ENCODE data around the gene CCDC197. TPM values are rescaled to one million over a fixed set of nuclear protein-coding genes. Genes with fewer than 3 reads are reported as not detected.

Gene CCDC197
- total and polyA plus RNA-seq, 8 donors: not detected

DNA sequence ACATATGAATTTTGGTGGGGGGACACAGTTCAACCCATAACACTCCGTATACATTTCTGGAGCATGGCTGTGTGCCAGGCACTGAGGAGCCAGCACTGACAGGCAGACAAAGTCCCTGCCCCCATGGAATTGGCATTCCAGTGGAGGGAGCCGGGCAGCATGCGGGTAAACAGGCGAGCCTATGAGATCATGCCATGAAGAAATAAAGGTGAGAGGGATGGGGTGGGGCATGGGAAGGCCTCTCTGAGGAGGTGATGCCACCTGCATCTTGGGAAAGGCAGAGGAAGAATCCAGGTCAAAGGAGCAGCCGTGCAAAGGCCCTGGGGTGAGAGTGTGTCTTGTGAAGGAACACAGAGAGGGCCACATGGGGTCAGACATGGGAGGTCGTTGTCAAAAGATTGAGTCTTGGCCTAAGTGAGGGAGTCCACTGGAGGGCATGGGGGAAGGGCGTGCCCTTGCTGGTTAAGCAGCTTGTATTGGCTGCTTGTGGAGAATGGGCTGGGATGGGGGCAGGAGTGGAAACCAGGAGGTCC, 32.6 kb downstream of the CCDC197 start:
- Histone ChIP-seq H3K4me1 (peaks cover 0 to 4% (median 0%) of the 10 kb centered on the region in 3 donors), H3K9me3 (no peaks in the 10 kb centered on the region), H3K4me3 (no peak overlapping the region), H3K27me3 (no peaks in the 10 kb centered on the region), H3K27ac (no peak overlapping the region), H3K36me3 (no peaks in the 10 kb centered on the region)
- WGBS, 2 donors: 89 to 94% methylated on average over 7 of the region's 7 CpGs
- DNase-seq: no peak
- no peak for ATAC-seq
- intact Hi-C loops (cut with DNase I): no loop called here
- TF ChIP-seq, protein P1, sequence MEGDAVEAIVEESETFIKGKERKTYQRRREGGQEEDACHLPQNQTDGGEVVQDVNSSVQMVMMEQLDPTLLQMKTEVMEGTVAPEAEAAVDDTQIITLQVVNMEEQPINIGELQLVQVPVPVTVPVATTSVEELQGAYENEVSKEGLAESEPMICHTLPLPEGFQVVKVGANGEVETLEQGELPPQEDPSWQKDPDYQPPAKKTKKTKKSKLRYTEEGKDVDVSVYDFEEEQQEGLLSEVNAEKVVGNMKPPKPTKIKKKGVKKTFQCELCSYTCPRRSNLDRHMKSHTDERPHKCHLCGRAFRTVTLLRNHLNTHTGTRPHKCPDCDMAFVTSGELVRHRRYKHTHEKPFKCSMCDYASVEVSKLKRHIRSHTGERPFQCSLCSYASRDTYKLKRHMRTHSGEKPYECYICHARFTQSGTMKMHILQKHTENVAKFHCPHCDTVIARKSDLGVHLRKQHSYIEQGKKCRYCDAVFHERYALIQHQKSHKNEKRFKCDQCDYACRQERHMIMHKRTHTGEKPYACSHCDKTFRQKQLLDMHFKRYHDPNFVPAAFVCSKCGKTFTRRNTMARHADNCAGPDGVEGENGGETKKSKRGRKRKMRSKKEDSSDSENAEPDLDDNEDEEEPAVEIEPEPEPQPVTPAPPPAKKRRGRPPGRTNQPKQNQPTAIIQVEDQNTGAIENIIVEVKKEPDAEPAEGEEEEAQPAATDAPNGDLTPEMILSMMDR (IDR thresholded peaks at IDR 0.05): no peak
- FAIRE-seq: no peak

DNA sequence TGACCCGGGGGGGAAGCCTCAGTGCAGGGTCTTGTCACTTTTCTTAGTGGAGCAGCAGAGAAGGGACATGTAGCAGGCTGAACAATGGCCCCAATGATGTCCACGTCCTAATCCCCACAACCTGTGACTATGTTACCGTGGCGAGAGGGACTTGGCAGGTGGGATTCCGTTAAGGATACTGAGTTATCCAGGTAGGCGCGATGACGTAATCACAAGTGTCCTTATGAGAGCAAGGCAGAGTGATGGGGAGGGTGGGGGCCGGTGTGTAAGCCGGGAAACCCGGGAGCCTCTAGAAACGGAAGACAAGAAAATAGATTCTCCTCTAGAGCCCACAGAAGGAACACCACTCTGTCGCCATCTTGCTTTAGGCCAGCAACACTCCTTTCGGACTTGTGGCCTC, 33.5 kb downstream of the CCDC197 start:
- no peaks in the 10 kb centered on the region for H3K36me3 ChIP-seq
- no peak overlapping the region for H3K27ac ChIP-seq
- H3K27me3 ChIP-seq: no peaks in the 10 kb centered on the region
- H3K4me1 ChIP-seq: peaks cover 0 to 4% (median 0%) of the 10 kb centered on the region in 3 donors
- H3K9me3 ChIP-seq: no peaks in the 10 kb centered on the region
- TF ChIP-seq, protein P1 (IDR thresholded peaks at IDR 0.05): no peak
- FAIRE-seq: no peak
- no peak overlapping the region for H3K4me3 ChIP-seq
- intact Hi-C loops (cut with DNase I): no loop called here
- WGBS, 2 donors: 87 to 91% methylated on average over 14 of the region's 14 CpGs
- DNase-seq: no peak
- no peak for ATAC-seq

DNA sequence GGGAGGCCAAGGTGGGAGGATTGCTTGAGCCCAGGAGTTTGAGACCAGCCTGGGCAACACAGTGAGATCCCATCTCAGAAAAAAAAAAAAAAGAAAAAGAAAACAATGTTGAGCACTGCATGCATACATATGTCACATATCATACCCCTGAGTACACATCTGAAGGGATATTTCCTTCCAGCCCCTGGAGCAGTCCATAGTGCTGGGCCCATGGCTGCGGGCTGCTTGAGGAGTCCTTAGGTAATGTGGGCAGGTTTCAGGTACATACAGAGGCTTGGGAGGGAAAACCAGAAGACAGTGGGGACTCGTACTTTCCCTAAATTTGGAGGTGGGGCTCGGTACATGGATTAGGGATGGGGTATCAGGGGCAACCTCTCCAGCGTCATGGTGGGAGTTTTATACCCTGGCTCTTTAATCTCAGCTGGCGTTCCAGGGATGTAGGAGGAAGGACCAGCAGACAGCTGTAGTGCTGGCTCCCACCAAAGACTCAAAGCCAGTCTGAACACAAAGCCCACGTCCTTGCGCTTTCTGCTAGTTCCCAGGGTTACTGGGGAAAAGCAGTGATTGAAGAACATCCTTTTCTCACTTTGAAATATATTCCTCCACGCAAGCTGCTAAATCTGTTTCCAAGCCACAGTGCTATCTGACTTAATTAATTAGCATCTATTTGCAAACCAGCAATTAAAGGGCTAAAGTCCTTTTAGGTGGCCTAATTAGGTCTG, 34.2 kb downstream of the CCDC197 start:
- TF ChIP-seq, protein P1 (IDR thresholded peaks at IDR 0.05): no peak
- no peak for FAIRE-seq
- no peak overlapping the region for H3K4me3 ChIP-seq
- intact Hi-C loops (cut with DNase I): no loop called here
- no peaks in the 10 kb centered on the region for H3K27me3 ChIP-seq
- no peak for ATAC-seq
- H3K9me3 ChIP-seq: no peaks in the 10 kb centered on the region
- WGBS, 2 donors: 89 to 93% methylated on average over 8 of the region's 8 CpGs
- H3K4me1 ChIP-seq: peaks cover 0 to 4% (median 0%) of the 10 kb centered on the region in 3 donors
- no peaks in the 10 kb centered on the region for H3K36me3 ChIP-seq
- no peak overlapping the region for H3K27ac ChIP-seq
- DNase-seq: no peak

DNA sequence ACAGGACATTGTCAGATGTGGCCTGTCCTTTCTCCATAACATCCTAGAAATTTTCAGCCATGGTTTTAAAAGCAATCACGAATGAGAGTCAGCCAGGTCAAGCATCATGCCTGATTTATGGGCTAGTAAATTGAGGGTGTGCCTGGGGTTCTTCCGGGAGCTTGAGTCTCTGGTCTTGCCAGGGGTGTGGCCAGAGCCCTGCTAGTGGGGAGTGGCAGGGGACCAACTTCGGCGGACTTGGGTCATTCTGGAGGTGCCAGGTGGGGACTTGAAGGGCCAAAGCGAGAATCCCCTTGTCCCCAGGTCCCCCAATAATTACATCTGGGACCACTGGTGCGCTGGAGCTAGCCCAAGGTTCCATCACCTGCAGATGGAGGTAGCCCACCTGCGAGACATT, 34.8 kb downstream of the CCDC197 start:
- TF ChIP-seq, protein P1 (IDR thresholded peaks at IDR 0.05): no peak
- 77 to 80% methylated on average over 7 of the region's 7 CpGs for WGBS, 2 donors

DNA sequence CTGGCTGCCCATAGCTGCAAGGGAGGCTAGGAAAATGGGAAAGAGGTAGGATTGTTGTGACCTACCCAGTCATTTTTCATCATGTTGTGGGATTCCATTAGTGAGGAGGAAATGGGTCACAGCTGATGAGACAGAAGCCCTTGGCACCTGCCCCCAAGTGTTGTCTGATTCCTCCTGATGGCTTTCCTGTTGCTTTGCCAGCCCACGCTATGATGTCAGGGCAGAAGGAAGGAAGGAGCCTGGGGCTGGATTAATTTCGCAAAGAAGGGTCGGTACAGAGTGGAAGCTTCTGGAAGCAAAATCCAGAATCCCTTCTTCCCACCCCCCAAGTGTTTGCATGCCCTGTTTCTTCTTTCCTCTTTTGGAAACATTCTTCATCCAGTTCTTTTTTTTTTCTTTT, 37.8 kb downstream of the CCDC197 start:
- DNase-seq: no peak
- Histone ChIP-seq H3K4me3 (no peak overlapping the region), H3K9me3 (no peaks in the 10 kb centered on the region), H3K27me3 (no peaks in the 10 kb centered on the region), H3K27ac (no peak overlapping the region), H3K36me3 (no peaks in the 10 kb centered on the region), H3K4me1 (no peaks in the 10 kb centered on the region)
- no peak for ATAC-seq
- intact Hi-C loops (cut with DNase I): loop anchor here in 2 of 3 donors (5.0 kb wide), 1 partner anchor 102 kb away; no protein-coding TSS in a partner anchor
- no peak for FAIRE-seq
- WGBS, 2 donors: 87 to 95% methylated on average over 3 of the region's 3 CpGs
- TF ChIP-seq, protein P1 (IDR thresholded peaks at IDR 0.05): no peak

More for the DNA sequence above, 34.8 kb downstream of the CCDC197 start:
- Histone ChIP-seq H3K4me3 (no peak overlapping the region), H3K9me3 (no peaks in the 10 kb centered on the region), H3K27me3 (no peaks in the 10 kb centered on the region), H3K27ac (no peak overlapping the region), H3K36me3 (no peaks in the 10 kb centered on the region), H3K4me1 (peaks cover 0 to 2% (median 0%) of the 10 kb centered on the region in 3 donors)
- no peak for ATAC-seq
- intact Hi-C loops (cut with DNase I): no loop called here
- no peak for DNase-seq
- no peak for FAIRE-seq
